Renal cortical epithelial cell (primary cell): ENCODE measurements around the gene MAP3K4. TPM values are rescaled to one million over a fixed set of nuclear protein-coding genes. Genes with fewer than 3 reads are reported as not detected.

Experiments used
- DNase-seq: peaks from one replicate; pipeline ENCODE4 v3.0.0-alpha.2; 2011; ENCODE audit warnings: low read depth
- total RNA-seq: library from RNA; depleted of rRNA; stranded (reverse); fragments of >200 nt; gene quantifications from 2 replicates; pipeline ENCODE4 v1.2.3, GENCODE V29; 2014

MAP3K4 gene
- 28.5 and 45.9 TPM in 2 replicates for total RNA-seq

DNA sequence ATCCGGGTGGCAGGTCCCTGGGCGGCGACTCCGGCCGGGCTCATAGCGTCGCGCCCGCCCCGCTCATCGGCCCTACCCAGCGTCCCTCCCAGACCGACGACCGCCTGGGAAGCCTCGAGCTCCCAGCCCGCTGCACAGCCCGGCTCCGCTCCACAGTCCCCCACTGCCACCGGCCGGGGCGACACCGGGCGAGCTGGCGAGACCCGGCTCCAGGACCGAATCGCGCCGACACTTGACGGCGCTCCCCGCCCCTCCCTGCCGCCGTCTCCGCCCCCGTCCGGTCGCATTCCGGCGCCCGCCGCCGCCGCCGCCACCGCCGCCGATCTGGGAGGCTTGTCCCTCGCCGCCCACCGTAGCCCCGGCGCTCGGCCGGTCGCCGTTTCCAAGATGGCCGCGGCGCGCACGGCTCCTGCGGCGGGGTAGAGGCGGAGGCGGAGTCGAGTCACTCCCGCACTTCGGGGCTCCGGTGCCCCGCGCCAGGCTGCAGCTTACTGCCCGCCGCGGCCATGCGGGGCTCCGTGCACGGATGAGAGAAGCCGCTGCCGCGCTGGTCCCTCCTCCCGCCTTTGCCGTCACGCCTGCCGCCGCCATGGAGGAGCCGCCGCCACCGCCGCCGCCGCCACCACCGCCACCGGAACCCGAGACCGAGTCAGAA lies at the start of gene MAP3K4:
Gene MAP3K4 (plus strand): TSS at position 364 of the 655 bp plus-strand sequence. CDS start 163 bp downstream, at position 527.
- no peak for DNase-seq

- no peak for DNase-seq
These were observed 47.6 kb upstream of the MAP3K4 start for GRCh38 chr6:160943997-160944396.

GRCh38 chr6:160945516-160946177 lies 45.9 kb upstream of the MAP3K4 start:
- DNase-seq, result no peak

GRCh38 chr6:160949531-160949930 lies 42.0 kb upstream of the MAP3K4 start:
- no peak for DNase-seq

DNA sequence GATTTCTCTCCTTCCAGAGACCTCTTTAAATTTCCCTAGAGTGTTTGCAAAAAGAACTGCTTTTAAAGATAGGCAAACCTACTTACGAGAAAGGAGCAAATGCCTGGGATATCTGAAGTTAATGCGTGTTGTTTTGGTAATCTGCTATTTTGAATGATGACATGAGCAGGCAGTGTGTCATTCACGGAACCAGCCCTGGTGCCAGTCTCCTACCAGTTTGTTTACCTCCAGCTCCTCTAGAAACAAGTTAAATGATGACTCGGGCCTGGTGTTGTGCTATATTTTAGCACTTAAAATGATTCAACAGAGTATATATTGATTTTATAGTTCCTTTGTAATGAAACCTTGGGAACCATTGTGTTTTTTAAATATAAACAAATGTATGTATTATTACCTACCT lies 41.1 kb upstream of the MAP3K4 start:
- DNase-seq, result peak; percentile 79

- no peak for DNase-seq
These were observed 40.2 kb upstream of the MAP3K4 start for GRCh38 chr6:160951187-160952030.

DNA sequence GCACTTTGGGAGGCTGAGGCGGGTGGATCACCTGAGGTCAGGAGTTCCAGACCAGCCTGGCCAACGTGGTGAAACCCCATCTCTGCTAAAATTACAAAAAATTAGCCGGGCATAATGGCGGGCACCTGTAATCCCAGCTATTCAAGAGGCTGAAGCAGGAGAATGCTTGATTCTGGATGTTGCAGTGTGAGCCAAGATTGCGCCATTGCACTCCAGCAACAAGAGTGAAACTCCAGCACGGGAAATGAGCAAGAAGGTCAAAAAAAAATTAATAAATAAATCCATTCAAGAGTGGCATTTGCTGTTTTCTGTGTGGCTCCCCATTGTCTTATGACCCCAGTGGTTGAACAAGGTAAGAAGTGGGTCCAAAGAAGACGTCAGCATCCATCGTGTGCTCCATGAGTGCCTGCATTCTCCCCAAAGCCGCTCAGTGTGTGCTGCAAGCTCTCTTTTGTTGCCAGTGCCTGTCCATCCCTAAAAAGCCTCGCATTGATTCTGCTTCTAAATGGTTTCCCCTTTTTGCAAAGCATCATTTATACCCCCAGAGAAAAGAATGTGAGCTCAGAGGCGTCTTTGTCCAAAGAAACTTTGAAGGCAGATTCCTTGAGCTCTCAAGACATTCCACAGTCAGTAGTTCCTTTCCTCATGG lies 38.8 kb upstream of the MAP3K4 start:
- DNase-seq, result no peak

GRCh38 chr6:160955508-160956295 lies 35.9 kb upstream of the MAP3K4 start:
- no peak for DNase-seq

- DNase-seq, result no peak
These were observed 35.1 kb upstream of the MAP3K4 start for GRCh38 chr6:160956300-160957035.

DNA sequence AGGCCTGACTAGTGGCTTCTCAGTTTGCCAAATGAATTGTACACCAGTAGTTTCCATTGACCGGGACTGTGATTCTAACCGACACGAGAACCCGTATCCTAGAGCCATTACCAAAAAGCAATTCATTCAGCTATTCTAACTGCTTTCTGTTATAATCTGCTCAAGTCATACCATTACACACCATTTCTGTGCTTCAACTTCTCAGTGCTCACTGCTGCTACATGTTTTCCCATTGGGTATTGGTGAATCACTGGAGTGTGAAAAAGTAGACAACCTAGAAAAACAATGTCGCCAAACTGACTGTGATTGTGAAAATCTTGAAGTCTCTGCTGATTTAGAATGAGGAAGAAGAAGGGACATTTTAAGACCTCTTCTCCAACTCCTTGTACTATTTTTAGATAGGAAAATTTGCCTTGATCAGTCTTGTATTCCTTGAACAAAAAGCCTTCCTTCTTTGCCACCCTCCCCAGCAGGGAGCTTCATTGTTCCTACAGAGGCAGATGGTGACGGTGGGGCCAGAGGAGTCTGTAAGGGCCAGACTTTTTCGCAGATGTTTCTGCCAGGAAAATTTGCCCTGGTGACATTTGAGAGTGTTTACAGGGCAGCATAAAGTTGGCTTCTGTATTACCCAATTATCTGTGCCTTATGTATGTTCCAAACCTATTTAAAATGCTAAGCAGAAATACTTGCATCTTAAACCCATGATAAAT lies 31.7 kb upstream of the MAP3K4 start:
- no peak for DNase-seq

DNA sequence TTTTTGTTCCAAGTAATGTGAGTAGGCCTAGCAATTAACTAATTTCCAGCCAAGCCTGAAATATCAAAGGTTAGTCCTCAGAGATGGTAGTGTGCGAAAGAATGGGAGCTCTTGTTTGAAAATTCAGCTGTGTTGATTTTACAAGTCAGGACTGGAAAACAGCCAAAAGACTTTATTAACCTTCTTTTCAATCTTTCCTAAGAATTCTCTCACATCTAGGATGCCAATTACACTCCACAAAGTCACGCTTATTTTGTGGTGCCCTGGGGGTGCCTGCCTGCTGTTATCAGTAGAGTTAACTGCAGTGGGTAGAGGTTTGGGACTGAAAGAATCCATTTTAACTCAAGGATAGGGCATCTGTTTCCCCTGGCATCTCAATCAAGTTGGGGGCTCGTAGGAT lies 30.7 kb upstream of the MAP3K4 start:
- peak; percentile 6 for DNase-seq

DNA sequence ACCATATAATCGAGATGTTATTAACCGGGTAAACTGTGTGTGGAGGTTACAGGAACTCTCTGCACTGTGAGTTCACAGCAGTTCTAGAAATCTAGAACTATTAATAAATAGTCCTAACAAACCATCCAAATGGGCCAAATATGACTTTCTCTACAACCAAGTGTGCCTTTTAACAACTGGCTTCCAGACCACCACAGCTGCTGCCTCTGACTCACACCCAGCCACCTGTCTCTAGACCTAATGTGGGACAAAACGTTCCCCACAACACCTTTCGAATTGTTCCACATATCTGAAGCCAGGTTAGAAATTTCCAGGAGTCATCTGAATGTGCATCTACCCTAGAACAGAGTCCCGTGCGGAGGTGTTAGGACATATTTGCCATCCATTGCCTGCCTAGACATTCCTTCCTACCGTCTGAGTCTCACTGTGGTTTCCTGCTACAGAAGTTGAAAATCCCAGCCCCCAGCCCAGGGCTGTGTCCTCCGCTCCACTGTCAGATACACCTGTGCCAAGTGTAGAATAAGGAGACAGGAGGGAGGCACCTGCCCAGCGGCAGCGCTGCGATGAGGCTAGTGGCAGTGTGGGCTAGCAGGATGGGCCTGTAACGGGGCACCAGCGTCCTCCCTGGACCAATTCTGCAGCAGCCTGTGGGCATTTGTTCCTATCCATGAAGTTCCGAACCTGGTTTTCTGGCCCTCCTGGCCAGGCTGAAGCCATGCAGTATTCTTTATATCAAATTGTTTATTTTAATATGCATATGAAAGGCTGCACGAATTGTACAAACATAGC lies 28.5 kb upstream of the MAP3K4 start:
- DNase-seq, result no peak

DNA sequence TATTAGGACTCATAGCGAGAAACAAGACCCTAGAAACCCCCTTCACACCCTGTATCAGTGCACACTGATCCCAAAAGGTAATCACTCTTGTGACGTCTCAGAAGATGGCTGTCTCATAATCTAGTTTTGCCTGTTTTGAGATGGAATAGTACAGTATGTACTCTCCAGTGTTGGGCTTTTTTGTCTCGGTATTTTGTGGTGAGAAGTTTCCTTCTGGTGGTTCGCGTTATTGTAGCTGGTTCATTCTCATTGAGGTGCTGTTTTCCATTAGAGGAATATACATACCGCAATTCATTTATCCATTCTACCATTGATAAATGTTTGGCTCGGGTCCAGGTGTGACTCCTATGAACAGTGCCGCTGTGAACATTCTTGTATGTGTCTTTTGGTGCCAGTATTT lies 27.9 kb upstream of the MAP3K4 start:
- DNase-seq, result no peak

GRCh38 chr6:160965893-160966292 lies 25.7 kb upstream of the MAP3K4 start:
- DNase-seq, result no peak

DNA sequence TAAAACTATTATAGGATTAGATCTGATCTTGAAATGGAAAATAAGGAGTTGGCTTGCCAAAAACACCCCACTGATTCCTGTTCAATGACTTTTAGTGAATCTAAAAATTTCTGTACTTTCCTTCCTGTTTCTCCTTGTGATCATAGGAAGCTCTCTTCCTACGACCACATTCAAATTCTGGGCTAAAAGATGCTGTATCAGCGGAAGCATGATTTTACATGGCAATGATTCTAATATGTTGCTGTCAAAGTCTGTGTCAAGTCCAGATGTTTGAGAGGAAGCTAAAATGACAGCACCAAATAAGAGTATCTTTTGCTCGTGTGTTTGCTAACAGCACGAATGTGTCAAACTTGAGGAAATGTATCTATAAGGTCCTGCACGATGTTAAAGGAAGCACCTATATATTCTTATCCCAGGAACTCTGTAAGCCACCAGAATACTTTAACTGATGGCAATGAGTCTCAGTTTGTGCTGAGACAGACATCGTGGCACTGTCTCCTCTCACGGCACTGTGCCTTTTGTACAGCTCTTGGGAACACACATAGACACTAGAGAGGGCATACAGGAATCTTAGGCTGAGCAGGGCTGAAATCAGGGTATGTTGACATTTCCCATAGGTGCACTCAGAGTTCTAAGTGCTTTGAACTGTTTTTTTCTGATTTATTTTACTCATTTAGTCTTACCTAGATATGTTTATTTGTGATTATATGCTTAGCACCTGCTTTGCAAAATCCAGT lies 24.9 kb upstream of the MAP3K4 start:
- DNase-seq, result no peak

GRCh38 chr6:160967351-160967750 lies 24.2 kb upstream of the MAP3K4 start:
- no peak for DNase-seq

- no peak for DNase-seq
These were observed 23.7 kb upstream of the MAP3K4 start for GRCh38 chr6:160967833-160968232.

DNA sequence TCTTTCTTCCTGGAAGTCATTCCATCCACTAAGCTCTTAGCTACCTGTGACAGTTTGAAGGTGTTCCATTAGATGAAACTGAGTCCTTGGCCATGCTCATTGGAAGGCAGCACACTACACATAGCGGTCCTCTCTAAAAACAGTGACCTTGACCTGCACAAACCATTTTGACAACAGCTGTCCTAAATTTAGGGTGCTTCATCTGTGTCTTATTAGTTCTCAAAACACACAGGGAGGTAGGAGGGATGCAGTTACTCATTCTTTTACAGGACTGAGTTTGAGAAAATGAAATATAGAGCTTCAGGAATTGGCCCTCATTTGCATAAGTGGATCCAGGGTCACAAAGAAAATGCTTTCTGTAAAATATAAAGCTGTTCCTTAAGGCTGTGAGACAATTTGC lies 20.4 kb upstream of the MAP3K4 start:
- no peak for DNase-seq

DNA sequence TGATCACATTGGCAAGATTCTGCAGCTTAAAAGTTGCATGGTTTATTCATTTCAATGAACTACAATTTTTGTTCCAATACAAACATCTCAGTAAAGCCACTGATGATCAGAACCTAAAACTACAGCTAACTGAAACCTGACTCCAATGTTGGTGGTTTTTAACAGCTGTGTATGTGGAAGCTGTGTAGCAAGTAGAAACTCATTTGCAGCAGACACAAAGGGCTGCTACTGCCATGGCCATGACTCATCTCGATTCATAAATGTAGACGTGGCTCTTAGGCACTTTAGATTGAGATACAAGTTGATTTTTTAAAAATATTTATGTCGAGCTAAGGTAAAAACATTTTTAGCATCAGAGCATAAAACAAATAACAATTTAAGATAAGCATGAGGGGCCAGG lies 19.5 kb upstream of the MAP3K4 start:
- peak; percentile 47 for DNase-seq
